ENCODE data around the gene SLC7A9.
"Not testable (repeated sequence)": the region's sequence is repeated elsewhere in the genome, so short reads cannot be mapped to it uniquely, and the experiment has no call there.

SLC7A9 gene

DNA sequence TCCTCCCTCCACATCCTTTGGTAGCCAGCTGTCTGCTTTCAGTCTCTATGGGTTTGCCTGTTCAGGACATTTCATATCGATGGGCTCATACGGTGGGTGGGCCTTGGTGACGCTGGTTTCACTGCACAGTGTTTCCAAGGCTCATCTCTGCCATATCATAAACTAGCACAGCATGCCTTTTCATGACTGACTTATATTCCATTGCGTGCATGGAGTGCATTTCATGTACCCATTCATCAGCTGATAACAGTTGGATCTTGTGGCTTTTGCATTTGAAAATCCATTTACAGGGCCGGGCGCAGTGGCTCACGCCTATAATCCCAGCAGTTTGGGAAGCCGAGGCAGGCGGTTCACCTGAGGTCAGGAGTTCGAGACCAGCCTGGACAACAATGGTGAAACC, 80.1 kb downstream of the SLC7A9 start:
- no peaks in the 10 kb centered on the region for H3K27me3 ChIP-seq (replicated peaks in 2 of 5; ENCODE audit: control insufficient read depth in 4 of 5, insufficient read depth in 5 of 5, low read length in 4 of 5)
- 100% methylated on average over 1 of the region's 10 CpGs for WGBS (ENCODE audit: insufficient coverage)
- ChIA-PET POLR2A (no interaction called here), CTCF (no interaction called here)
- no peaks in the 10 kb centered on the region for H3K4me1 ChIP-seq (ENCODE audit: control extremely low read depth in 1 of 4, control insufficient read depth in 4 of 4, insufficient read depth in 4 of 4, low read length in 3 of 4)
- H3K27ac ChIP-seq (ENCODE audit: insufficient read depth in 1 of 2, low read depth in 1 of 2, low read length in 2 of 2, poor library complexity in 1 of 2, severe bottlenecking in 2 of 2): no peak overlapping the region
- H3K4me3 ChIP-seq (ENCODE audit: control insufficient read depth in 1 of 7, extremely low read depth in 1 of 7, insufficient read depth in 4 of 7, low read depth in 2 of 7, low read length in 6 of 7): no peak overlapping the region
- no peaks in the 10 kb centered on the region for H3K9me3 ChIP-seq (ENCODE audit: control extremely low read depth in 1 of 5, control insufficient read depth in 4 of 5, insufficient read depth in 2 of 5, low read depth in 1 of 5, low read length in 4 of 5)
- no peaks in the 10 kb centered on the region for H3K36me3 ChIP-seq (ENCODE audit: control insufficient read depth in 4 of 4, insufficient read depth in 4 of 4, low read length in 3 of 4)
- DNase-seq: no peak

DNA sequence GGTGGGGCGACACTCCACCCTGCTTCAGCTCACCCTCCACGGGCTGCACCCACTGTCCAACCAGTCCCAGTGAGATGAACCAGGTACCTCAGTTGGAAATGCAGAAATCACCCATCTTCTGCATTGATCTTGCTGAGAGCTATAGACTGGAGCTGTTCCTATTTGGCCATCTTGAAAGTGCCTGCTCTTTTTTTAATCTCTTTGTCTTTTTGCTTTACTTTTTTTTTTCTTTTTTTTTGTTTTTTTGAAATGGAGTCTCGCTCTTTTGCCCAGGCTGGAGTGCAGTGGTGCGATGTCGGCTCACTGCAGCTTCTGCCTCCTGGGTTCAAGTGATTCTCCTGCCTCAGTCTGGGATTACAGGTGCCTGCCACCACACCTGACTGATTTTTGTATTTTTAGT, 81.7 kb downstream of the SLC7A9 start:
- POLR2A ChIA-PET; H3K36me3 ChIP-seq (ENCODE audit: control insufficient read depth in 4 of 4, insufficient read depth in 4 of 4, low read length in 3 of 4); H3K27ac ChIP-seq (ENCODE audit: insufficient read depth in 1 of 2, low read depth in 1 of 2, low read length in 2 of 2, poor library complexity in 1 of 2, severe bottlenecking in 2 of 2); DNase-seq; H3K9me3 ChIP-seq (ENCODE audit: control extremely low read depth in 1 of 5, control insufficient read depth in 4 of 5, insufficient read depth in 2 of 5, low read depth in 1 of 5, low read length in 4 of 5); H3K27me3 ChIP-seq (replicated peaks in 2 of 5; ENCODE audit: control insufficient read depth in 4 of 5, insufficient read depth in 5 of 5, low read length in 4 of 5); H3K4me3 ChIP-seq (ENCODE audit: control insufficient read depth in 1 of 7, extremely low read depth in 1 of 7, insufficient read depth in 4 of 7, low read depth in 2 of 7, low read length in 6 of 7); H3K4me1 ChIP-seq (ENCODE audit: control extremely low read depth in 1 of 4, control insufficient read depth in 4 of 4, insufficient read depth in 4 of 4, low read length in 3 of 4): not testable (repeated sequence)
- 96% methylated on average over 4 of the region's 5 CpGs for WGBS (ENCODE audit: insufficient coverage)
- CTCF ChIA-PET: interaction anchor here (0.6 kb wide), 1 partner anchor 1122 kb away, joined by 3 read pairs; no protein-coding TSS in a partner anchor

DNA sequence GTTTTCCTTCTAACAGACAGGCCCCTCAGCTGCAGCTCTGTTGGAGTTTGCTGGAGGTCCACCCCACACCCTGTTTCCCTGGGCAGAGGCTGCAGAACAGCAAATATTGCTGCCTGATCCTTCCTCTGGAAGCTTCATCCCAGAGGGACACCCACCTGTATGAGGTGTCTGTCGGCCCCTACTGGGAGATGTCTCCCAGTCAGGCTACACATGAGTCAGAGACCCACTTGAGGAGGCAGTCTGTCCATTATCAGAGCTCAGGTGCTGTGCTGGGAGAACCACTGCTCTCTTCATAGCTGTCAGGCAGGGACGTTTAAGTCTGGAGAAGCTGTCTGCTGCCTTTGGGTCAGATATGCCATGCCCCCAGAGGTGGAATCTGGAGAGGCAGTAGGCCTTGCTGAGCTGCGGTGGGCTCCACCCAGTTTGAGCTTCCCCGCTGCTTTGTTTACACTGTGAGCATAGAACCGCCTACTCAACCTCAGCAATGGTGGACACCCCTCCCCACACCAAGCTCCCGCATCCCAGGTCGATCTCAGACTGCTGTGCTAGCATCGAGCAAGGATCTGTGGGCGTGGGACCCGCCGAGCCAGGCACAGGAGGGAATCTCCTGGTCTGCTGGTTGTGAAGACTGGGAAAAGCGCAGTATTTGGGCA, 82.3 kb downstream of the SLC7A9 start:
- H3K27me3 ChIP-seq (replicated peaks in 2 of 5; ENCODE audit: control insufficient read depth in 4 of 5, insufficient read depth in 5 of 5, low read length in 4 of 5); H3K27ac ChIP-seq (ENCODE audit: insufficient read depth in 1 of 2, low read depth in 1 of 2, low read length in 2 of 2, poor library complexity in 1 of 2, severe bottlenecking in 2 of 2); H3K36me3 ChIP-seq (ENCODE audit: control insufficient read depth in 4 of 4, insufficient read depth in 4 of 4, low read length in 3 of 4); H3K4me1 ChIP-seq (ENCODE audit: control extremely low read depth in 1 of 4, control insufficient read depth in 4 of 4, insufficient read depth in 4 of 4, low read length in 3 of 4); H3K4me3 ChIP-seq (ENCODE audit: control insufficient read depth in 1 of 7, extremely low read depth in 1 of 7, insufficient read depth in 4 of 7, low read depth in 2 of 7, low read length in 6 of 7); CTCF ChIA-PET; H3K9me3 ChIP-seq (ENCODE audit: control extremely low read depth in 1 of 5, control insufficient read depth in 4 of 5, insufficient read depth in 2 of 5, low read depth in 1 of 5, low read length in 4 of 5); DNase-seq; POLR2A ChIA-PET: not testable (repeated sequence)
- 80% methylated on average over 12 of the region's 12 CpGs for WGBS (ENCODE audit: insufficient coverage)

DNA sequence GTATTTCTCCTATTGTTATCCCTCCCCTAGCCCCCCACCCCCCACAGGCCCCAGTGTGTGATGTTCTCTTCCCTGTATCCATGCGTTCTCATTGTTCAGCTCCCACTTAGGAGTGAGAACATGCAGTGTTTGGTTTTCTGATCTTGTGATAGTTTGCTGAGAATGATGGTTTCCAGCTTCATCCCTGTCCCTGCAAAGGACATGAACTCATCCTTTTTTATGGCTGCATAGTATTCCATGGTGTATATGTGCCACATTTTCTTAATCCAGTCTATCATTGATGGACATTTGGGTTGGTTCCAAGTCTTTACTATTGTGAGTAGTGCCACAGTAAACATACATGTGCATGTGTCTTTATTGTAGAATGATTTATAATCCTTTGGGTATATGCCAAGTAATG, 87.5 kb downstream of the SLC7A9 start:
- DNase-seq; H3K4me1 ChIP-seq (ENCODE audit: control extremely low read depth in 1 of 4, control insufficient read depth in 4 of 4, insufficient read depth in 4 of 4, low read length in 3 of 4); H3K27ac ChIP-seq (ENCODE audit: insufficient read depth in 1 of 2, low read depth in 1 of 2, low read length in 2 of 2, poor library complexity in 1 of 2, severe bottlenecking in 2 of 2); H3K27me3 ChIP-seq (replicated peaks in 2 of 5; ENCODE audit: control insufficient read depth in 4 of 5, insufficient read depth in 5 of 5, low read length in 4 of 5); H3K4me3 ChIP-seq (ENCODE audit: control insufficient read depth in 1 of 7, extremely low read depth in 1 of 7, insufficient read depth in 4 of 7, low read depth in 2 of 7, low read length in 6 of 7); H3K36me3 ChIP-seq (ENCODE audit: control insufficient read depth in 4 of 4, insufficient read depth in 4 of 4, low read length in 3 of 4); POLR2A ChIA-PET; CTCF ChIA-PET: not testable (repeated sequence)
- H3K9me3 ChIP-seq (ENCODE audit: control extremely low read depth in 1 of 5, control insufficient read depth in 4 of 5, insufficient read depth in 2 of 5, low read depth in 1 of 5, low read length in 4 of 5): peaks cover 0 to 11% (median 2%) of the 10 kb centered on the region in 5 experiments
- WGBS (ENCODE audit: insufficient coverage): no CpG with 5 or more reads among the region's 1 CpG

DNA sequence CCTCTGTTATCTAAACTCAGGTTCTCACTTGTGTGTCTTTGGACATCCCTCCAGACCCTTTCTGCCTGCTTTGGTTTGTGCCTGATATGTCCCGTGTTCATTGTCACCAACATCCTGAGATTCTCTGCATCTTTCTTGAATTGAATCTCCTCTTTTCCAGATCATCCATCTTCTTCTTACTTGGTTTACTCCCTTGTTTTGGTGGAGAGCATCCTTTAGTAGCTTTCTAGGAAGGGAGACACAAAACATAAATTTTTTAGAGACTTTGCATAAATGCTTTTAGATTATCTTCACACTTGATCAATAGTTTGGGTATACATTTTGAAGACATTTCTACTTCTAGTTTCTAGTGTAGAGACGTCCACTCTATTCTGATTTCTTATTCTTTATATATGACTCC, 88.3 kb downstream of the SLC7A9 start:
- no peak overlapping the region for H3K27ac ChIP-seq (ENCODE audit: insufficient read depth in 1 of 2, low read depth in 1 of 2, low read length in 2 of 2, poor library complexity in 1 of 2, severe bottlenecking in 2 of 2)
- ChIA-PET POLR2A (no interaction called here), CTCF (no interaction called here)
- 80% methylated on average over 1 of the region's 2 CpGs for WGBS (ENCODE audit: insufficient coverage)
- H3K27me3 ChIP-seq (replicated peaks in 2 of 5; ENCODE audit: control insufficient read depth in 4 of 5, insufficient read depth in 5 of 5, low read length in 4 of 5): peaks cover 0 to 2% (median 0%) of the 10 kb centered on the region in 5 experiments
- H3K4me3 ChIP-seq (ENCODE audit: control insufficient read depth in 1 of 7, extremely low read depth in 1 of 7, insufficient read depth in 4 of 7, low read depth in 2 of 7, low read length in 6 of 7): no peak overlapping the region
- DNase-seq: no peak
- H3K36me3 ChIP-seq (ENCODE audit: control insufficient read depth in 4 of 4, insufficient read depth in 4 of 4, low read length in 3 of 4): no peaks in the 10 kb centered on the region
- no peaks in the 10 kb centered on the region for H3K4me1 ChIP-seq (ENCODE audit: control extremely low read depth in 1 of 4, control insufficient read depth in 4 of 4, insufficient read depth in 4 of 4, low read length in 3 of 4)
- peaks cover 0 to 11% (median 2%) of the 10 kb centered on the region in 5 experiments for H3K9me3 ChIP-seq (ENCODE audit: control extremely low read depth in 1 of 5, control insufficient read depth in 4 of 5, insufficient read depth in 2 of 5, low read depth in 1 of 5, low read length in 4 of 5)
